GM10847 (cell line): ENCODE results near the gene PCCA.

Experiments
- POLR2A ChIP-seq: IDR thresholded peaks from 2 replicates; pipeline ENCODE4 v1.6.1; 2011; ENCODE audit not compliant: insufficient read length; ENCODE audit errors: extremely low read depth

The PCCA gene

DNA sequence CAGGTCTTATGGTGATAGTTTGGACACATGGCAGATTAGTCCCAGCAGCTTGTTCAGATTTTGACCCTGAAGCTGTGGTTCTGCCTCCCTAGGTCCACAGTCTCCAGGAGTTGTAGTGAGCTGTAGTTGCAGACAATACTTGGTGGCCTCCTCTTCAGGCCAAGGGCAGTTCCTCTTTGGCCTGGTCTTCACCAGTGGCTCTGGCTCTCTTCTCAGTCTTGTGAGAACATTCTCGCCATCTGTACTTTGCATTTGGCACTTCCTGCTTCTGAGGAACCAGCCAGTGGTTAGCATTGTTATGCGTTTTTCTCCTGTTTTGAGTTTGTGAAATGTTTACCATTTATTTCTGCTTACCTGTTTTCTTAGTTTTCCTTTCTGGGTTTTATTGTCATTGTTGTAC is 40.7 kb downstream of the PCCA start:
- no peak for TF ChIP-seq POLR2A

DNA sequence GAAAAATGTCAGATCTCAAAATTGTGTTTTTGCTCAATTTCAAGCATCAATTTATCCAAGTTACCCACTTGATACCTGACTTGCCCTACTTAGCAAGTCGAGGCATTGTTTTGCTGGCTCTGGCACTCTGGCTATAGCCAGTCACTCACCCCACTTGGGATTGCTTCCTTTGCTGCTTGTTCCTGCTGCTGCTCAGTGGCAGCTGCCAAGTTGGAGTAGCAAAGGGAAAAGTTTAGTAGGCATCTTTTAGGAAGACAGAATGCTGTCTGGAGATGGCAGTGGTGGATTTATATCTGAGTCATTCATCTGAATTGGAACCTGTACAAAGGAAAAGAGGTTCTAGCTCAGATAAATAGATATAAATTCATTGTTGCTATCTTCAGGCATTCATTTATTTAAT is 41.2 kb downstream of the PCCA start:
- TF ChIP-seq POLR2A, result no peak

DNA sequence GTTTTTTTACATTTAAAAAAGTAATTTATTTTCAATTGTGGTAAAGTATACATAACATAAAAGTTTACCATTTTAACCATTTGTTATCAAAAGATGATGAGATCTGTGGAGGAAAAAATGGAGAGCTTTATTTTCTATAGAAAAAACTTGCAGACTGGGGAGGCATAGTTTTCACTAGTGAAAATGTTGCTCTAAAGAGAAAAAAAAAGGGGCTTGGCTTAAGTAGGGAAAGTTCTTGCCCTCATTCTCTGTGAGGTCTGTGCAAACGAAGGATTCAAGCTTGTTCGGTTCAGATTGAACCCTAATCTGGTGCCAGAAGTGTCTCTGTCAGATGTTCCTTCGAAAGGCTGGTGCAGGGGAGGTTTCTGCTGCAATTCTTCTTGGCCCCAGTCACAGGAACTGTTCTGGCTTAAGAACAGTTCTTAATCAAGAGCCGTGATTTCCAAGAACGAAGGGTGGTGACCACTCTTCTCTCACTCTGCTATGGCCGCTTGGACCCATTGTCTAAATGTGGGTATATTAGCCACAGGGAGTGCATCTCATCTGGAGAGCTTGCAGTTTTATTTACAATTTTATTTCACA is 42.1 kb downstream of the PCCA start:
- TF ChIP-seq POLR2A, result no peak

DNA sequence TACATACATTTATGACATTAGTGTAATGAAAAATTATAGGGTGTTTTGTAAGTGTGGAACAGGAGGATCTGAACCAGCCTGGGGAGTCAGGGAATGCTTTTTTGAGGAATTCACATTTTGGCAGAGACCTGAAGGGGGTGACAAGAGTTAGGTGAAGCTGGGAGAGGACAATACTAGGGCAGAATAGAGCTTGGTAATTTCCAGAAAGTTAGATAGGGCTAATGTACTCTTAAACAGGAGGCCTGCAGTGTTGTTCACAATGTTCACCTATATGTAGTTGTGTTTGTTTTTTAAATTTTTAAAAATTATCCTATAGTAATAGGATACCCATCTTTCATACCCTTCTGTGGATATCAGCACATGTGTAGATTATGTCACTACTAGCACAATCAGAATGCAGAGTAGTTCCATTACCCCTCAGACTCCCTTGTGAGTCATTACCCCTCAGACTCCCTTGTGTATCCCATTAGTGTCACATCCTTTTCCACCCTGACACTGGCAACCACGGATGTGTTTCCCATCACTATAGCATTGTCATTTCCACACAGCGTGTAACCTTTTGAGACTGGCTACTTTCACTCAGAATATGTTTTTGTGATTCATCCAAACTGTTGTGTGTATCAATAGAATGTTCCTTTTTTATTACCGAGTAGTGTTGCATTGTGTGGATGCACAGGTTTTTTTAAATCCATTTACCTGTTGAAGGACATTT is 43.1 kb downstream of the PCCA start:
- TF ChIP-seq POLR2A, result no peak

DNA sequence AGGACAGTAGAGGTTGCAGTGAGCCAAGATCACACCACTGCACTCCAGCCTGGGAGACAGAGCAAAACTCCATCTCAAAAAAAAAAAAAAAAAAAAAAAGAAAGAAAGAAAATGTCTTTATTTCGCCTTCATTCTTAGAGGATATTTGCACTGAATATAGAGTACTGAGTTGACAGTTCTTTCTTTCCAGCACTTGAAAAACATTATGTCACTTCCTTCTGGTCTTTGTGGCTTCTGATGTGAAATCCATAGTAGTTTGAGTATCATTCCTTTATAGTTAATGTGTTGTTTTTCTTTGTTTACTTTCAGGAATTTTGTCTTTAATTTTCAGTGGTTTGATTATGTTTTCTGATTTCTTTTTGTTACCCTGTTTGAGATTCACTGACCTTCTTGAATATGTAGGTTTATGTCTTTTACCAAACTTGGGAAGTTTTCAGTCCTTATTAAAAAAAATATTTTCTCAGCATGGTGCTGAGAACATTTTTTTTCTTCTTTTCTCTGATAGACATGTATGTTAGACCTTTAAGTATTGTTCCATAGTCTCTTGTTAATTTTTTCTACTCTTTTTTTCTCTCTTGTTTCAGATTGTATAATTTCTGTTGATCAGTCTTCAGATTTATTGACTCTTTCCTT is 50.1 kb downstream of the PCCA start:
- TF ChIP-seq POLR2A, result no peak

DNA sequence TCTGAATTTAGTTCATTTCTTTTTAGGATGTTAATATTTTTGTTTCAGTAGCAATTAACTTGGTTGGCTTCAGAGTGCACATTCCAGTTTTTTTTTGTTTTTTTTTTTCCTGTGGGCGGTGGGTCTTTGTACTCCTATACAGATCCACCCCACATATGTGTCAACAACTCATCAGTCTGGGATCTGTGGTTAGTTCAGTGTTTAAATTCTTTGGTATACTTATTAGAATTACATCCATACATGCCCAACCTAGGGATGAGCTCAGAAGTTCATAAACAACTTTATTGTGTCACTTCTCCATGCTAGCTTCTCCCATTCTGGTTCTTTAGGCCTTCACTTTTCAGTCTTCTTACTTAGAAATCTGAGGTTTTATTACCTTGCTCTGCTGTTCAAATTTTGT is 50.9 kb downstream of the PCCA start:
- no peak for TF ChIP-seq POLR2A

DNA sequence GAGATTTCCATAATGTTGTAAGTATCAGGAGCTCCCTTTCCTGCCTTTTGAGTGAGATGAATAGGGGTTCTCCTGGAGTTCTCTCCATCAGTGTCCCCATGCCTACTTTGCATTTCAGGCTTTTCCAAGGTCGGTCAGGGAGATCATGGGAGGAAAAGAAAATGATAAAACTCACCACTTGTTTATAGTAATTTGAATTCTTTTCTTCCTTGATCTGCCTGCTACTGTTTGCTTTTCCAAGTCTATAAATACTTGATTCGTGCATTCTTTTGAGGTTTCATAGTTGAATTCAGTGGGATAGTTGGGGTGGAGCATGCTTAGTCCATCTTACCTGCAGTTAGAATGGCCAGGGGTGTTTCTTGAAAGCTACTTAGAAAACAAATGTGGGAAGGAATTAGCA is 51.5 kb downstream of the PCCA start:
- TF ChIP-seq POLR2A, result no peak

DNA sequence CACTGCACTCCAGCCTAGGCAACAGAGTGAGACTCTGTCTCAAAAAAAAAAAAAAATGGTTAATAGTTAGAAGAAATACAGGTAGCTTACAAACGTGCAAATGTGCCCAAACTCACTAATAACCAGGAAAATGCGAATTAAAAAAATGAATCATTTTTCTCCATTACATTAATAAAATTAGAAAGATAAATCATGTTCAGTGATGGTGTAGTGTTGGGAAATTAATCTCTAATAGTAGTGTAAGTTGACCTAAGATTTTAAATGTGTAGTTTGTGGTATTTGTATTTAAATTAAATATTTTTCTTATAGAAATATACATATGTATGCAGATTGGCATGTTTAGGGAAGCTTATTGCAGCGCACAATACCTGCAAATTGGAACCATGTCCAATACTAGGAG is 57.6 kb downstream of the PCCA start:
- TF ChIP-seq POLR2A, result no peak

DNA sequence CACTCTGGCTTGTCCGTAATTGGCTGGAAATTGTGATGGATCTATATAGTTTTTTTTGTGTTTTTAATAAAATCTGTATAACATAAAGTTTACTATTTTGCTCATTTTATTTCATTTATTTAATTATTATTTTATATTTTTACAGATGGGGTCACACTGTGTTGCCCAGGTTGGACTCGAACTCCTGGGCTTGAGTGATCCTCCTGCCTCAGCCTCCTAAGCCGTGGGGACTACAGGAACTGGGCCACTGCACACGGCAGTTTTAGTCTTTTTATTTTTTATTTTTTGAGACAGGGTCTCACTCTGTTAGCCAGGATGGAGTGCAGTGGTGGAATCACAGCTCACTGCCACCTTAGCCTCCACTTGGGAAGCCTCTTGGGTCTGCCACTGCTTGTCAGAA is 58.9 kb downstream of the PCCA start:
- no peak for TF ChIP-seq POLR2A

DNA sequence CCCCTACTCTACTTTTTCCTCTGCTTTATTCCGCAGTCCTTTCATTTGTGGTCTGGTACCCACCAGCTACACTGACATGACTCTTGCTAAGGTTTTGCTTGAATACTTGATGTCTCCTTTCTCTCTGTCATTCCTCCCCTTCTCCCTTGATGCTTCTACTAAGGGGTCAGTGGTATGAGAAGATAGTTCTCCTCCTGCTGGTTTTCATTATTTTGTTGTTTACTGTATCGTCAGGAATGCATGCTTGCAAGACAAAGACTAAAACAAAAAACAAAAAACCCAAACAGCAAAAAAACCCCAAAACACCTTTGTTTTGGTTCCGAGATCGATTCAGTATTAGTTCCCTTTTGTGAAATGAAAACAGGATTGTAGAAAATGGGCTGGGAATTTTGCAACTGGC is 59.5 kb downstream of the PCCA start:
- TF ChIP-seq POLR2A, result no peak

DNA sequence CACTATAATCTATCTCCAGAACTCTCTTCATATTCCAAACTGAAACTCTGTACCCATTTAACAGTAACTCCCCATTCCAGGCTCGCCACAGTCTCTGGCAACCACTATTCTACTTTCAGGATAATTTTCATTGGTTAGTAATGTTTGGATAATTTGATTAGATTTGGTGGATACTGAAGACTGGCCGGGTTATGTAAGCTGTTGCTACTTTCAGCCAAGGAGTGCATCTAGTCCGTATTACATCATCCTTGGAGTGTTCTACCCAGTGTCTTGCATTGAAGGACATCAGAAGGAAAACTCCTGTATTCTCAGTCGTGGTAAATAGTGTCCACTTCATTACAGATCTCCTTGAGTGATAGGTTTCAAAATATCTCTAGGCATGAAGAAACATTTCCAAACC is 60.5 kb downstream of the PCCA start:
- TF ChIP-seq POLR2A, result no peak

DNA sequence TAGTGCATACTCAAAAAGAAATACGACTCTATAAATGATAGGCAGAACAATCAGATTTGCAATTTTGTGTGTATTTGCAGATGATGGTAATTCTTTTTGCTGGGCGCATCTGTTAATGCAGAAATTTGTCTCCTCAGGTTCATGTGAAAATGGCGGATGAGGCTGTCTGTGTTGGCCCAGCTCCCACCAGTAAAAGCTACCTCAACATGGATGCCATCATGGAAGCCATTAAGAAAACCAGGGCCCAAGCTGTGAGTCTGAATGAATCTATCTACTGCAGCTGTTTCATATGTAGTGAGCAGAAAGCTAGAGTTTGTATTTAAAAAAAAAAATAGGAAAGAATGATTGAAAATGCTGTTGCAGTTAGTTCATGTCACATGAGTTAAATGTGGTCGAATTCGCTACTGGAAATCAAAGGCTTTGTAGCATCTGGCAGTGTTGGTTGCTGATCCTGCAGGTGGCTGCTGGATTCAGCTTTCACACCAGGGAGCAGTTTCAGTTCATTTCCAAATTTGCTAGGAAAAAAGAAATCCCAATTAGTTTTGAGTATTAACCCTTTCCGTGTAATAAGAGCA is 66.0 kb downstream of the PCCA start:
- TF ChIP-seq POLR2A, result no peak

DNA sequence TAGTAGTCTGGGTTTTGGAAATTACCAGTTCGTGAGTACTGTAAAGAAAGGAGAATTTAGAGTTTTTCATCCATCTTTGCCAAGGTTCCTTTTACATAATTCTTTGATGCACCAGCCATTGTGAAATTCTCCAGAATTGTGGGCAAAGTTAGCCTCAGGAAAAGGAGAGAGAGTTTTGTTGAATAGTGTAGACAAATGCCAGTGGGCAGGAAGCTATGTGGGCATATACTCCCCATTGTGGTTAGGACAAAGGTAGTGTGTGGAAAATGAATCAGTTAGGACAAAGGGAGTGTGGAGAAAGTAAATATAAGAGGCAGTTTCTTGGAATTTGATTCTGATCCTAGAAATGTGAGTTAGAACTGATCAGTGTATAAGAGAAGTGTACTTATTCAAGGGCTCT is 67.9 kb downstream of the PCCA start:
- no peak for TF ChIP-seq POLR2A

DNA sequence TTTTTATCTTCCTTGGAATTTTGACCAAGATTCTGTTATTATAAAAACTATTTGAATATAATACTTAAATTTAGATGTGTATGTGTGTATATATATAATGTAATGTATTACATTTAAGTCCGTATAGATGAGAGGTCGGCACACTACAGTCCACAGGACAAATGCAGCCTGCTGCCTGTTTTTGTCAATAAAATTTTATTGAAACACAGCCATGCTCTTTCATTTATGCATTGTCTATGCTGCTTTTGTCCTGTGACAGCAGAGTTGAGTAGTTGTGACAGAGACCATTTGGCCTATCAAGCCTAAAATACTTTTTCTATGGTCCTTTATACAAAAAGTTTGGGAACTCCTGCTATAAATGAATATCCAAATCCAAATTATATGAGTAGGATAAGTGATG is 69.7 kb downstream of the PCCA start:
- TF ChIP-seq POLR2A, result no peak

DNA sequence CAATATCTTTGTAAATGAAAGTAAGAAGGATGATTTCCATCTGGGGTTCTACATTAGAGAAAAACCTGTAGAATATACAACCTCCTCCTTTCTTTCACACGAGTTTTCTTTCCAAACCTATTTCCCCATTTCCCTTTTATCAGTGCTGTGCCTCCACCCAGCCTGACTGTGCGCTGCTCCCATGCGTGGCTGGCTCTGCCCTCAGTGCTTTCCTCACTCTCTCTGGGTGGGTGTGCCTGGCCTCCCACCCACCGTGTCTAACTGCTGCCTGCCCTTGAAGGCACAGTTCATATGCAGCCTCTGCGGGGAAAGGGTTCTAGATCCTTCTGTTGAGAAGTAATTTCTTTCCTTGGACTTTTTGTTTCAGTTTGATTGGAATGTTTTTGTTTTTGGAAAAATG is 70.7 kb downstream of the PCCA start:
- TF ChIP-seq POLR2A, result no peak

DNA sequence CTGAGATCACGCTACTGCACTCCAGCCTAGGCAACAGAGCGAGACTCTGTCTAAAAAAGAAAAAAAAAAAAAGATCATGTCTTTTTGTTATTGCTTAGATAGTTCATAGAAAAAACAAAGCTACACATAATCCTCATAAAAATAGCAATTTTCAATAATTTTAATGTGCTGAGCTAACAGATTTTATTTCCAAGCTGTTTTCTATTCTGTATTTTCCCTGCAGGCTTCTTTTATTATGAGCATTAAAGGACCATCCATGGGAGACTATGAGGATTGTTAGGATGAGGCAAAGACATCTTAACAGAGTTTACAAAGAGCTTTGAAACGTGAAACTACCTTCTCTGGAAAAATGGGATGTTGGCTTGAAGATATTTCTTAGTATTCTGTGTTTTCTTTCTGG is 71.6 kb downstream of the PCCA start:
- no peak for TF ChIP-seq POLR2A

DNA sequence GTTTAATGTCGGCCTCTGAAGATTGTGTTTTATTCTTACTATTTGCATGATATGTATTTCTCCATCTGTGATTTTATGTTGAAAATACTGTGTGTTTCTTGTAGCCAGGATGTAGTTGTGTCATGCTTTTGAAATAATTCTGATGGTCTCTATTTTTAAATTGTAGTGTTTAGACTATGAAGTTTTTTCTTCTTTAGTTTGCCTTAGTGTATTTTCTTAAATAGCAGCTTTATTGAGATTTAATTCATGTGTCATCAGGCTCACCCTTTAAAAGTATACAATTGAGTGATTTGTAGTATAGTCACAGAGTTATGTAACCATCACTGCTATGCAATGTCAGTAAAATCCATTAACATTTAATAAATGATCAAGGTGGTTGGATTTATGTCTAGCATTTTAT is 74.5 kb downstream of the PCCA start:
- no peak for TF ChIP-seq POLR2A

DNA sequence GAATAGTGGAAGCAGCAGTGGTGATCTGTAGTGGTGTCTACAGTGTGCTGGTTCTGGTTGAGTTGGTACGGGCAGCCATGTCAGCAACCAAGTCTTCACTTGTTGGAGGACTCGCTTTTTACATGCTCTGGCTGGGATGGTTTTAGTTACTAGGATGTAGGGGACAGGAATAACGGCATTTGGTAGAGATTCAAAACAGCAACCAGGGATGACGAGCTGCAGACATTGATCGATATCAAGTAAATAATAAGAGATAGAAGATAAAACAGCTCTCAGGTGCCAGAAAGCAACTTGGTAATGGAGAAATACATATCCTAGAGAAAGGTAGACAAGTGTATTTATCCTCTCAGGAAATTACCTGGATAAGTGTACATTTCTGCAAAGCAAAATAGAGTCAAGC is 84.3 kb downstream of the PCCA start:
- no peak for TF ChIP-seq POLR2A
